HT1080 (cell line): ENCODE results near the gene AIMP2. TPM values are rescaled to one million over a fixed set of nuclear protein-coding genes. Genes with fewer than 3 reads are reported as not detected.
A peak's percentile ranks its signal among the peaks of the same experiment; 100 is the strongest.
"Not testable (repeated sequence)": the region's sequence is repeated elsewhere in the genome, so short reads cannot be mapped to it uniquely, and the experiment has no call there.

Source experiments
- DNase-seq: peaks from one replicate; pipeline ENCODE4 v3.0.0-alpha.2; 2015; ENCODE audit warnings: low read depth
- small RNA-seq: library from RNA; depleted of rRNA; stranded (forward); fragments of <200 nt; gene quantifications from one replicate; pipeline ENCODE3, GENCODE V24; 2014
- total RNA-seq: library from RNA; depleted of rRNA; stranded (reverse); fragments of >200 nt; shearing (Covaris generic); gene quantifications from 2 replicates; pipeline ENCODE4 v1.2.3, GENCODE V29; 2014; rRNA removed

Gene AIMP2
- total RNA-seq, 1 experiment from 2014 or later: 147 TPM

DNA sequence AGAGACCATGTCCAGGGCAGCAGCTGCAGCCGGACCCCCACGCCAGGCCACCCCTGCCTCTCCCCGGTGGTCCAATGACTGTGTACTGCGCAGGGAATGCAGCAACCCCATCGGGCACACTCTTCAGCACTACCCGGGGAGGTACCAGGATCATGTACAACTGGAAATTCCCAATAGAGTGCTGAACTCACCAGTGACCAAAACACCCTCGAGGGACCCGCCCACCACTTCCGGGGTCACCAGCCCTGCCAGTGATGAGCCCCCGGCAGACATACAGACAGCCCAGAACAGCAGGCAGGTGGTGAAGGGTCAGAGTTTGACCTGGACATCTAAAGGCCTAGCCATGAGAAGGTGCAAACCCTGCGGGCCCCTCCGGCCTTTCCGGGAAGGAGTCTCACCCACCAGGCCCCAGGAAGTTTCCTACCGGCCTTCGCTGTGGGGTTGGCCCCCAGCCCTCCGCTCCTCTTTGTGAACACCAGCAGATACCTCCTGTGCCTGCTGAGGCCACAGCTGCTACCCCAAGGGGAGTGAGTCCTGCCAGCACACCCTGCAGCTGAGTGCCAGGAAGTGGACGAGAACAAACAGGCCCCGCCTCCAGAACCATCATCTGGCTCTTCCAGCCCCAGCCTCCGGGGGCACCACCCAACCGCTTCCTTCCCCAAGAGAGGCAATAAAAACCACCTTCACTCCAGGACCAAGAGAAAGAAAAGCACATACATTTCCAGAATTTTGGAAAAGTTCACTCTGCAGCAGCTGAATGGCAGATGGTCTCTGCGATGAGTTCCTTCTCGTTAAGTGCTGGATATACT, 17.1 kb downstream of the AIMP2 start:
- DNase-seq: peak; percentile 71

DNA sequence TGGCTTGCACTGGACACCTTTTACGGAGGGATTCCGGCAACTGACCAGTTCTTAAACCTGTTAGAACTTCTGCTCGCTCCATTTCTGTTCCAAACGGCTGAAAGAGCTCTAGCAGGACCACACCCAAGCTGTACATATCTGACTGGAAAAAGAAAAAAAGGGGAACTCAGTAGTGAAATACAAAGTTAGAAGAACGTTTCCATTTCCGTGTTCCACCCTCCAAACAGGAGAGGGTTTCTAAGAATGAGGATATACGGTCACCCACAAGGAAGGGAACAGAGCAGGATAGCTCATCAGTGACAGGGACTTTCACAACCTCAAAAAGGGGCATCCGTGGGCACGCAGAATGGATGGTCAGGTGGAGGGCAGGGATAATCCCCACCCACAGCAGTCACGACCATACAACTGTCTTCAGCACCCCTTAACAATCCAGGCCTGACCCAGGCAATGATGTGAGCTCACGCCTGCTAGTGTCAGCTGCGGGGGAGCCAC, 17.8 kb downstream of the AIMP2 start:
- DNase-seq: no peak

DNA sequence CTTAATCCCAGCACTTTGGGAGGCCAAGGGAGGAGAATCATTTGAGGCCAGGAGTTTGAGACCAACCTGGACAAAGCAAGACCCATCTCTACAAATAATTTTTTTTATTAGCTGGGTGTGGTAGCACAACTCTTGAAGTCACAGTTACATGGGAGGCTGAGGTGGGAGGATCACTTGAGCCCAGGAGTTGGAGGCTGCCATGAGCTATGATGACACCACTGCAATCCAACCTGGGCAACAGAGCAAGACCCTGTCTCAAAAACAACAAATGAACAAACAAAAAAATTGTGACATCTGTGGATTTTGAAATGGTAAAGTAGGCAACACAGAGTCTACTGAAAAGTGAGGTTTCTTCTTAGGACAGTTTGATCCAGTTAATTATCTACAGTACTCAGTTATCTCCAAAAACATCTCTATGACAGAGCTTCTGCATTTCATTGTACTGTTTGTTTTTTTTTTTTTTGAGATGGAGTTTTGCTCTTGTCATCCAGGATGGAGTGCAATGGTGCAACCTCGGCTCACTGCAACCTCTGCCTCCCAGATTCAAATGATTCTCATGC, 18.8 kb downstream of the AIMP2 start:
- no peak for DNase-seq

DNA sequence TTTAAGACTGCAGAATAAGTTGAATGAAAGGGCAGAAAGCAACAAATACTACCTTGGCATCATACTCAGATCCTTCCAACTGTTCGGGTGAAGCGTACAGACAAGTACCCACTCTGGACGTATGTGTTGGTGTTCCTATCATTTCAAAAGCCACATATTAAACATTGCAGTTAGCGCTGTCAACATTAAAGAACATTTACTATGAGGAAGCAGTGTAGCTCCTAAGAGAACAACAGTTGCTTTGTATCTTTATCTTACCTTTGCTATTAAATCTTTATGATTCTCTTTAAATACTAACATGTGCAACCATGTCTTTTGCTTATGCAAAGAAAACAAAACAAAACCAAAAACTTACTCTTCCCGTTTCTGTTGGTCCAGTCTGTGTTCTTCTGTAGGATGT, 19.5 kb downstream of the AIMP2 start:
- DNase-seq: no peak

DNA sequence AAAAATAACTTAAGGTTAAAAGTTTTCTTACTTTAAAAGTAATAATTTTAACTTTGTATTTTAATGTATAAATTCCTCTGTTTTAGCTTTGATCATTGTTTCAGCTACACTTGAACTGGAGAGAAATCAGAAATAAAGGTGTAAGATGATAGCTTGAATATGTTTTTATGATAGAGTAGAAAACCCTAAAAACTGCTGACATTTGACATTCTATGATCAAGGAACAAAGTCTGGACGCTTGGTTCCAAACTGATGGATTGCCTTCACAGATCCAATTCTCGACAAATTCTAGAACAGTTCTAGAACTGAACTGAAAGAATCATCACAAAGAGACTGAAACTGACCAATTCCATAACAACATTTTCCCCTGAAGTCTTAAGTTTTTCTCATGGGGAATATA, 21.9 kb downstream of the AIMP2 start, which contains the start of gene ANKRD61:
ANKRD61 (plus strand) TSS at position 389 of the 400 bp plus-strand sequence; CDS start at position 389, 0 bp downstream.
- DNase-seq: no peak

DNA sequence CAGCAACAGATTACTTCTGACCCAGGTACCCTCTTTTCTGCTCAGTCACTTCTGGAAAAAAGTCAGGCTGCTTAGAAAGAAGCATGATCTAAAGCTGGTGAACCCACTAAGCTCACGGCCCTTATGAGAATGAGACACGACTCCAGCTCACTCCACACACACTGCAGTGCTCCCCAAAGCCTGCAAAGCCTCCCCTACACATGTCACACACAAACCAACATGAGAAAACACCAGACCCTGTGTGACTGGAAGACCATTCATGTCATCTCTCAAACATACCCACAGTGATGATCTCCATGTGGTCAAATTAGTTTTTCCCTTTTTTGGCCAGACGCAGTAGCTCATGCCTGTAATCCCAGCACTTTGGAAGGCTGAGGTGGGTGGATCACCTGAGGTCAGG, 22.5 kb downstream of the AIMP2 start:
- DNase-seq: no peak

DNA sequence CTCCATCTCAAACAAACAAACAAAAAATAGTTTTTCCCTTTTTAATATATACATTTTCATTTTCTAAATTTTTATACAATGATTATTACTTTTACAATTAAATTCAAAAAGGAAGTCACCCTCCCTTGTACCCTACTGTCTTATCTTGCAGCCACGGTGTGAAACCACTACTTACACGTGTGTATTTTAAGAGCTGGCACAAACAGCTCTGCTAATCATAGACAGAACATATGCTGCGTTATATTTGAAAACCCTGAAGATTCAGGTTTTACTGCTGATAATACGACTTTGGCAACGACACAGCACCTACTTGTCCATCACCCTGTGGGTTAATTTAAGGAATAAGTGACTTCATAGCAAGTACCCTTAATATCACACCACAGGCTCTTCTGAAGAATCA, 23.1 kb downstream of the AIMP2 start:
- DNase-seq: no peak

DNA sequence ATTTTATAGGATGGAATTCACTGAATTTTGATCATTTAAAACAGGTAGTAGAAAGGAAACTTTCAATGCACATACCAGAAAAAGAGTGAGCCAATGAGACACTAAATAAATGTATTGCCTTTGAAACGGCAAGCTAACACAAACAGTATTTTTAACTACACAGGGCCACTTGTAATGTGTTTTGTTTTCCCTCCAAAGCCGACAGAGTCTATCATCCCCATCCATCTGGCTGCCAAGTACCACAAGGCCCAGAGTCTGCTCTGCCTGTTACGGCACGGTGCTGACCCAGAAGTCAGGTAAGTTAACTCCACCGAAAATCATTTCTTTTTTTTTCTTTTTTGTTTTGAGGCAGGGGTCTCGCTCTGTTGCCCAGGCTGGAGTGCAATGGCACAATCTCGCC, 23.6 kb downstream of the AIMP2 start:
- no peak for DNase-seq

DNA sequence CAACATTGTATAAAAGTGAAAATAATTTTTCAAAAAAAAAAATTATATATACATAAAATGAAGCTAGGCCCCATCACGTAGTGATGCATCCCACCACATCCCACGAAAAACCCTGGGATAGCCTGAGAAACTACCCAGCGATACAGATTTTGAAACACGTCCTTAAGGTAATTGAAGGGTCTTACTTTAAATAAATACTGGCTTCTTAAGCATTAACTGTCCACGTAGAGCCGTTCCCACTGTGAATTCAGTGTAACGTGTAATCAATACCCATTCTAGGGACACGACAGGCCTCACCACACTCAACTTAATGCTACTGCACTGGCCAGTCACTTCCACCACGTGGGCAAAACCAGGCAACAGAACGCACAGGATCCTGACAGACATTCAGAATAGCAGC, 26.1 kb downstream of the AIMP2 start:
- no peak for DNase-seq

DNA sequence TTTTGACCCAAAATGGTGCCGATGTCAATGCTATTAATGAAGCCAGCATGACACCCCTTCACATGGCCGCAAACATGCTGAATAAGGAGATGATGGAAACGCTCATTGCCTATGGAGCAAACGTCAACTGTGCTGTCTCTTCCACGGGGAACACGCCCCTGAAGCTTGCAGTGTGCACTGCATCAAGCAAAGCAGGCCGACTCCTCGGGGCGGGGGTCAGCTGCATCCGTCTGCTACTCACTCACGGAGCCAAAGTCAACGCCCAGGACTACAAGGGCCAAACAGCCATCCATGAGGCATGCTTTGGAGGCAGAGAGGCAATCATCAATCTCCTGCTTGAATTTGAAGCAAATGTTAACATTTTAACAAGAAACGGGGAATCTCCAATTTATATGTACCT, 26.6 kb downstream of the AIMP2 start:
- DNase-seq: no peak

DNA sequence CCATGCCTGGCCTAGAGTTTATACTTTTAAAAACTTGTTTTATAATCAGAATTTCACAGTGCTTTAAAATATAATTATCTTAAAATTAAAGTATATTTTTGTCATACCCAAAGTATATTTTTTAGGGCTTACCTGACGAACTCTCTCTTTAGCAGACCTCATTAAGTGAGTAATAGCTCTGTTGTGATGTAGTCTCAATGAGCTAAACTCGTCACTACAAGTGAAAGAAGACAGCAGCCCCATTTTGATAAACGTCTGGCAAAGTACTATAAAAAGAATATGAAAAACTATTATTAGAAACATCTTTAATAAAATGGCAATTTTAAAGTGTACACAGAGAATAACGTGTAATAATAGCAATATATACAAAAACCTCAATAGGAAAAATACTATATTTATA, 40.7 kb downstream of the AIMP2 start:
- no peak for DNase-seq

DNA sequence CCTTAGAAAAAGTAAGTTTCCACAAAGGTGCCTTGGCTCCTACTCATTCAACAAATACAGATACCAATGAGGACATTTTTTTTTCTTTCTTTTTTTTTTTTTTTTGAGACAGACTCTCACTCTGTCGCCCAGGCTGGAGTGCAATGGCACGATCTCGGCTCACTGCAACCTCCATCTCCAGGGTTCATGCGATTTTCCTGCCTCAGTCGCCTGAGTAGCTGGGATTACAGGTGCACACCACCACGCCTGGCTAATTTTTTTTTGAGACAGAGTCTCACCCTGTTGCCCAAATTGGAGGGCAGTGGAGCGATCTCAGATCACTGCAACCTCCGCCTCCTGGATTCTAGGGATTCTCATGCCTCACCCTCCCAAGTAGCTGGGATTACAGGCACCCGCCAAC, 42.1 kb downstream of the AIMP2 start:
- DNase-seq: not testable (repeated sequence)

DNA sequence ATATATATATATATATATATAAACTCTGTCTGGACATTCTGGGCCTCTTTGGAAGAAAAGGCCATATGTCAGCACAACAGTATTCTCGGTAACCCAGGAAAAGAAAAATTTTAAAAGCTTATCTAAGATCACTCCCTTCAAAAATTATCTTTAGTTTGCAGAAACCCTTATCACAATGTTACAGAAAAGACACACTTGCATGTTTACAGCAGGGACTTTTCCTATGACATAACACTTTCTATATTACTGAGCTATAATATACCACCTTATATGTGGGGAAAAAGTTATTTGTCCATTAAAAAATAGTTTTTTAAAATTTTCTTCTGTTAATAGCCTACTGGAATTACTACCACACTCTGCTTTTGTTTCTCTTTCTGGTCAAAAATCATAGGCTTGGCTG, 47.5 kb downstream of the AIMP2 start:
- DNase-seq: no peak

DNA sequence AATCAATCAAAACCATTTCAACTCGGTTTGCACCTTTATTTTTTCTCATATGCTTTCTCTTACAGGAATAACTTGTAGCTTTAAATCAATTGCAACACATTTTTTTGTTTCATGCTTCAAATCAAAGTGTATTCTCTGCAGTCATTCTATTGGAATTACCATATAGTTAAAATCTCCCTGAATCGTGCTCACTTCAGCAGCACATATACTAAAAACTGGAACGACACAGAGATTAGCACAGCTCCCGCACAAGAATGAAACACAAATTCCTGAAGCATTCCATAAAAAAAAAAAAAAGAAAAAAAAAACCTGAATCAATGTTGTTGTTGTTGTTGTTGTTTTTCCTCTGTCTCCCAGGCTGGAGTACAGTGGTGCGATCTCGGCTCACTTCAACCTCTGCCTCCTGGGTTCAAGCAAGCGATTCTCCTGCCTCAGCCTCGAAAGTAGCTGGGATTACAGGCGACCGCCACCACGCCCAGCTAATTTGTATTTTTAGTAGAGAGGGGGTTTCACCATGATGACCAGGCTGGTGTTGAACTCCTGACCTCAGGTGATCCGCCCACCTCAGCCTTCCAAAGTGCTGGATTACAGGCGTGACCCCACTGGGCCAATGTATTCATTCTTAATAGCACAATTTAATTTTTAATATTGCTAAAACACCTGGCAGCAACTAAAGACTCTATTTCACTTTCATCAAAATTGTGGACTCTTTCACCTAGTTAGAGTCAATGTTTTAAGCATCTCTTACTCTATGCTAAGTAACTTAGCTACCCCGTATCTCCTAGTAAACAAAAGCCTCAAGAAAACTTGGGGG, 48.5 kb downstream of the AIMP2 start:
- DNase-seq: no peak

DNA sequence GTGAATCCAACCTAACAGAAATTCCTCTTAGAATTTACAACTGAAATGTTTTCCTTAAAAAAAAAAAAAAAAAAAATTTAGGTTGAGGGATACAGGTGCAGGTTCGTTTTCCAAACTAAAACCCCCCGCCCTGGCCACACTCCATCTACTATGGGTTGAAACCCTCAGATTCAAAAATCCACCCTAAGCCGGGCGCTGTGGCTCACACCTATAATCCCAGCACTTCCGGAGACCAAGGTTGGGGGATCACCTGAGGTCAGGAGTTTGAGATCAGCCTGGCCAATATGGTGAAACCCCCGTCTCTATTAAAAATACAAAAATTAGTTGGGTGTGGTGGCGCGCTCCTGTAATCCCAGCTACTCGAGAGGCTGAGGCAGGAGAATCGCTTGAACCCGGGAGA, 50.9 kb downstream of the AIMP2 start:
- DNase-seq: not testable (repeated sequence)

DNA sequence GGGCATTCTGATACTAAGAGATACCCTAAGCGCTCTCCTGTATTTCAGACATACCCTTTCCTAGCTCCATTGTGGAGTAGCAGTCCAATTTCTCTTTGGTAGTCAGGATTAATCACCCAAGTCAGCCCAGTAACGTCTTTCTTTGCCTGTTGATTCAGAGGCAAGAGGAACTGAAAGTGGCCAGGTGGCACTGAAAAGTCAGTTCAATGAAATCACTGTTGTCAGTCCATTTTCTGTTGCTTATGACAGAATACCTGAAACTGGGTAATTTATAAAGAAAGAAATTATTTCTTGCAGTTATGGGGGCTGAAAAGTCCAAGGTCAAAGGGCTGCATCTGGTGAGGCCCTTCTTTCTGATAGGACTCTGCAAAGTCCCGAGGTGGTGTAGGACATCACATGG, 62.3 kb downstream of the AIMP2 start:
- no peak for DNase-seq

Small RNAs within 50 kb of the gene (small RNA-seq; reads per million reads assigned to genes)
- gene RF00019: not detected
- not detected for gene RNU6-218P
- gene SNORA80D: 0.52 reads per million, percentile 56 among the genes with 10 or more reads in this experiment

Other genes with a start within 250 kb of the AIMP2 start
- 29.6 and 30.5 TPM in 2 replicates for gene RNF216, start 227.6 kb upstream of the AIMP2 start, total RNA-seq
- not detected in 2 replicates for gene OCM, start 128.5 kb upstream of the AIMP2 start, total RNA-seq
- gene CCZ1, start 110.5 kb upstream of the AIMP2 start, total RNA-seq: 63.0 and 67.2 TPM in 2 replicates
- not detected in 2 replicates for gene RSPH10B, start 38.6 kb upstream of the AIMP2 start, total RNA-seq
- gene PMS2, start 223 bp upstream of the AIMP2 start, total RNA-seq: 16.0 and 17.3 TPM in 2 replicates
- gene ANKRD61, start 22.1 kb downstream of the AIMP2 start, total RNA-seq: 0.18 and 0.37 TPM in 2 replicates
- gene EIF2AK1, start 49.9 kb downstream of the AIMP2 start, total RNA-seq: 90.6 and 183 TPM in 2 replicates
- 3.9 TPM in 2 replicates for gene USP42, start 95.7 kb downstream of the AIMP2 start, total RNA-seq